ENCODE measurements around the gene RPA3.

DNA sequence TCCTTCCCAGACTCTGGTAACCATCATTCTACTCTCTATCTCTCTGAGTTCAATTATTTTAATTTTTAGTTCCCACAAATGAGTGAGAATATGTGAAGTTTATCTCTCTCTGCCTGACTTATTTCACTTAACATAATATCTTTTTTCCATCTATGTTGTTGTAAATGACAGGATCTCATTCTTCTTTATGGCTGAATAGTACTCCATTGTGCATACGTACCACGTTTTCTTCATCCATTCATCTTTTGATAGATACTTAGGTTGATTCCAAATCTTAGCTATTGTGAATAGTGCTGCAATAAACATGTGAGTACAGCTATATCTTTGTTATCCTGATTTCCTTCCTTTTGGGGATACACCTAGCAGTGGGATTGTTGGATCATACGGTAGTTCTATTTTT is 23.9 kb downstream of the RPA3 start:
- TF ChIP-seq EZH2phosphoT487 (IDR thresholded peaks at IDR 0.05; ENCODE audit: insufficient read depth, low read depth) (no peak), EZH2 (IDR thresholded peaks at IDR 0.05; ENCODE audit: insufficient read depth, poor library complexity, severe bottlenecking) (no peak)

Data from GM23248 (cell line).